GM12878 (cell line): Measurements from ENCODE around the gene PDE7B.

Source experiments
- BHLHE40 ChIP-seq, 2 experiments: fragments of 450-650 bp in 1 of 2; IDR thresholded peaks; 2 replicates each; pipeline ENCODE4 v1.6.1; 2011 to 2017; ENCODE audit warnings: low read depth in 2 of 2, borderline replicate concordance in 1 of 2, improper control_type of control experiment in 1 of 2, low read length in 1 of 2, mild to moderate bottlenecking in 1 of 2
- CEBPB ChIP-seq, 2 experiments: fragments of 150-350 bp in 1 of 2; IDR thresholded peaks; 2 replicates each; pipeline ENCODE4 v1.6.1; 2012 to 2014; ENCODE audit warnings: low read depth in 2 of 2, low read length in 2 of 2, borderline replicate concordance in 1 of 2, inconsistent platforms in 1 of 2
- CREB1 ChIP-seq: IDR thresholded peaks from 2 replicates; pipeline ENCODE4 v1.6.1; 2012; ENCODE audit warnings: low read depth, mild to moderate bottlenecking, inconsistent platforms
- CREM ChIP-seq: IDR thresholded peaks from 2 replicates; pipeline ENCODE4 v1.6.1; 2014; ENCODE audit warnings: antibody characterized with exemption, low read depth
- GABPA ChIP-seq: IDR thresholded peaks from 2 replicates; pipeline ENCODE4 v1.6.1; 2014; ENCODE audit warnings: antibody characterized with exemption, low read depth, mild to moderate bottlenecking, inconsistent platforms
- HDAC6 ChIP-seq: fragments of 200-600 bp; sonication (generic); IDR thresholded peaks from one replicate; pipeline ENCODE4 v1.8.0; 2017; ENCODE audit warnings: antibody characterized with exemption; ENCODE audit not compliant: unreplicated experiment
- HDGF ChIP-seq: fragments of 450-650 bp; IDR thresholded peaks from 2 replicates; pipeline ENCODE4 v1.6.1; 2016; ENCODE audit warnings: antibody characterized with exemption
- POLR2A ChIP-seq: IDR thresholded peaks from 2 replicates; pipeline ENCODE4 v1.6.1; 2011; ENCODE audit warnings: low read depth, mild to moderate bottlenecking, low read length
- POLR2AphosphoS5 ChIP-seq: IDR thresholded peaks from 2 replicates; pipeline ENCODE4 v1.6.1; 2011; ENCODE audit warnings: mild to moderate bottlenecking, low read length, inconsistent platforms
- SMARCA5 ChIP-seq: fragments of 450-650 bp; IDR thresholded peaks from 2 replicates; pipeline ENCODE4 v1.6.1; 2017; ENCODE audit warnings: mild to moderate bottlenecking
- TF ChIP-seq, protein P1 (sequence below), 3 experiments: IDR thresholded peaks in 2 of 3; conservative IDR thresholded peaks in 1 of 3; 2 replicates each; pipeline ENCODE4 v1.5.1; 2011; ENCODE audit warnings: low read depth in 3 of 3, low read length in 3 of 3, mild to moderate bottlenecking in 3 of 3, control low read depth in 2 of 3, moderate library complexity in 2 of 3, inconsistent platforms in 1 of 3, mixed read lengths in 1 of 3; ENCODE audit not compliant: control insufficient read depth in 2 of 3, insufficient read depth in 1 of 3; ENCODE audit errors: extremely low read depth in 1 of 3
- TF ChIP-seq, protein P2 (sequence below): fragments of 450-650 bp; IDR thresholded peaks from 2 replicates; pipeline ENCODE4 v1.6.1; 2017; ENCODE audit warnings: mild to moderate bottlenecking, moderate library complexity

DNA sequence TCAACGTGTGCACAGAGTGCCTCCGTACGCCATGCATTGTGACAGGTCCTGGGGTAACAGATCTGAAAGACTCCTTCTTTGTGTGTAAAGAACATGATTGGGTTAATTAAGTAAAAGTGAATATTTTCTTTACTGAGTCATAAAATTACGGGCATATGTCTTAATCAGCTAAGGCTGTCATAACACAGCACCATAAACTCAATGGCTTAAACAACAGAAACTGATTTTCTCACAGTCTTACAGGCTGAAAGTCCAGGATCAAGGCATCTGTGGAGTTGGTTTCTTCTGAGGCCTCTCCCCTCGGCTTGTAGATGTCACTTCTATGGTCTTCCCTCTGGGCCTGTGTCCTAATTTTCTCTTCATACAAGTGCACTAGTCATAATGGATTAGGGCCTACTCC is 221.7 kb downstream of the PDE7B start:
- TF ChIP-seq, protein P1, sequence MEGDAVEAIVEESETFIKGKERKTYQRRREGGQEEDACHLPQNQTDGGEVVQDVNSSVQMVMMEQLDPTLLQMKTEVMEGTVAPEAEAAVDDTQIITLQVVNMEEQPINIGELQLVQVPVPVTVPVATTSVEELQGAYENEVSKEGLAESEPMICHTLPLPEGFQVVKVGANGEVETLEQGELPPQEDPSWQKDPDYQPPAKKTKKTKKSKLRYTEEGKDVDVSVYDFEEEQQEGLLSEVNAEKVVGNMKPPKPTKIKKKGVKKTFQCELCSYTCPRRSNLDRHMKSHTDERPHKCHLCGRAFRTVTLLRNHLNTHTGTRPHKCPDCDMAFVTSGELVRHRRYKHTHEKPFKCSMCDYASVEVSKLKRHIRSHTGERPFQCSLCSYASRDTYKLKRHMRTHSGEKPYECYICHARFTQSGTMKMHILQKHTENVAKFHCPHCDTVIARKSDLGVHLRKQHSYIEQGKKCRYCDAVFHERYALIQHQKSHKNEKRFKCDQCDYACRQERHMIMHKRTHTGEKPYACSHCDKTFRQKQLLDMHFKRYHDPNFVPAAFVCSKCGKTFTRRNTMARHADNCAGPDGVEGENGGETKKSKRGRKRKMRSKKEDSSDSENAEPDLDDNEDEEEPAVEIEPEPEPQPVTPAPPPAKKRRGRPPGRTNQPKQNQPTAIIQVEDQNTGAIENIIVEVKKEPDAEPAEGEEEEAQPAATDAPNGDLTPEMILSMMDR (IDR thresholded peaks at IDR 0.05 in 2 of 3, conservative IDR thresholded peaks at IDR 0.05 in 1 of 3; ENCODE audit: control insufficient read depth in 2 of 3, extremely low read depth in 1 of 3, insufficient read depth in 1 of 3, low read depth in 3 of 3, low read length in 3 of 3): no peak
- TF ChIP-seq CREB1 (no peak), SMARCA5 (no peak), GABPA (no peak), CREM (no peak), HDGF (no peak), POLR2A (no peak), CEBPB (IDR thresholded peaks at IDR 0.05; ENCODE audit: borderline replicate concordance in 1 of 2, low read depth in 2 of 2, low read length in 2 of 2) (no peak), HDAC6 (no peak), POLR2AphosphoS5 (no peak), BHLHE40 (IDR thresholded peaks at IDR 0.05; ENCODE audit: borderline replicate concordance in 1 of 2, low read depth in 2 of 2, low read length in 1 of 2) (no peak)
- TF ChIP-seq, protein P2, sequence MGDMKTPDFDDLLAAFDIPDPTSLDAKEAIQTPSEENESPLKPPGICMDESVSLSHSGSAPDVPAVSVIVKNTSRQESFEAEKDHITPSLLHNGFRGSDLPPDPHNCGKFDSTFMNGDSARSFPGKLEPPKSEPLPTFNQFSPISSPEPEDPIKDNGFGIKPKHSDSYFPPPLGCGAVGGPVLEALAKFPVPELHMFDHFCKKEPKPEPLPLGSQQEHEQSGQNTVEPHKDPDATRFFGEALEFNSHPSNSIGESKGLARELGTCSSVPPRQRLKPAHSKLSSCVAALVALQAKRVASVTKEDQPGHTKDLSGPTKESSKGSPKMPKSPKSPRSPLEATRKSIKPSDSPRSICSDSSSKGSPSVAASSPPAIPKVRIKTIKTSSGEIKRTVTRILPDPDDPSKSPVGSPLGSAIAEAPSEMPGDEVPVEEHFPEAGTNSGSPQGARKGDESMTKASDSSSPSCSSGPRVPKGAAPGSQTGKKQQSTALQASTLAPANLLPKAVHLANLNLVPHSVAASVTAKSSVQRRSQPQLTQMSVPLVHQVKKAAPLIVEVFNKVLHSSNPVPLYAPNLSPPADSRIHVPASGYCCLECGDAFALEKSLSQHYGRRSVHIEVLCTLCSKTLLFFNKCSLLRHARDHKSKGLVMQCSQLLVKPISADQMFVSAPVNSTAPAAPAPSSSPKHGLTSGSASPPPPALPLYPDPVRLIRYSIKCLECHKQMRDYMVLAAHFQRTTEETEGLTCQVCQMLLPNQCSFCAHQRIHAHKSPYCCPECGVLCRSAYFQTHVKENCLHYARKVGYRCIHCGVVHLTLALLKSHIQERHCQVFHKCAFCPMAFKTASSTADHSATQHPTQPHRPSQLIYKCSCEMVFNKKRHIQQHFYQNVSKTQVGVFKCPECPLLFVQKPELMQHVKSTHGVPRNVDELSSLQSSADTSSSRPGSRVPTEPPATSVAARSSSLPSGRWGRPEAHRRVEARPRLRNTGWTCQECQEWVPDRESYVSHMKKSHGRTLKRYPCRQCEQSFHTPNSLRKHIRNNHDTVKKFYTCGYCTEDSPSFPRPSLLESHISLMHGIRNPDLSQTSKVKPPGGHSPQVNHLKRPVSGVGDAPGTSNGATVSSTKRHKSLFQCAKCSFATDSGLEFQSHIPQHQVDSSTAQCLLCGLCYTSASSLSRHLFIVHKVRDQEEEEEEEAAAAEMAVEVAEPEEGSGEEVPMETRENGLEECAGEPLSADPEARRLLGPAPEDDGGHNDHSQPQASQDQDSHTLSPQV: no peak
